ENCODE measurements around the gene MAP3K21. TPM values are rescaled to one million over a fixed set of nuclear protein-coding genes. Genes with fewer than 3 reads are reported as not detected.

The MAP3K21 gene
- polyA plus RNA-seq, 1 donor (not counting 4 experiments of a cell fraction or from before 2014, with no cell fraction given) = 6.4 TPM

GRCh38 chr1:233368106-233368788, 40.7 kb downstream of the MAP3K21 start:
- Histone ChIP-seq H3K9me3 (ENCODE audit: control insufficient read depth, low read depth, low read length) (no peaks in the 10 kb centered on the region), H4K20me1 (ENCODE audit: control insufficient read depth, extremely low read depth, insufficient read depth, low read length) (no peaks in the 10 kb centered on the region), H3K27ac (ENCODE audit: control insufficient read depth, insufficient read depth, low read length) (no peak overlapping the region), H3K79me2 (ENCODE audit: control insufficient read depth, insufficient read depth, low read length) (no peaks in the 10 kb centered on the region), H2AFZ (ENCODE audit: control insufficient read depth, low read length) (no peak overlapping the region), H3K4me2 (ENCODE audit: control insufficient read depth, extremely low read depth, insufficient read depth, low read depth, low read length) (no peak overlapping the region), H3K27me3 (ENCODE audit: control insufficient read depth, extremely low read depth, insufficient read depth, low read length) (no peaks in the 10 kb centered on the region), H3K4me1 (ENCODE audit: control insufficient read depth, extremely low read depth, insufficient read depth, low read length) (peaks cover 4% of the 10 kb centered on the region), H3K9me1 (ENCODE audit: control insufficient read depth, extremely low read depth, insufficient read depth, low read length) (no peaks in the 10 kb centered on the region), H3K9ac (ENCODE audit: control insufficient read depth, extremely low read depth, insufficient read depth, low read length) (no peak overlapping the region), H3K36me3 (ENCODE audit: control insufficient read depth in 2 of 2, extremely low read depth in 1 of 2, insufficient read depth in 2 of 2, low read length in 2 of 2) (peaks cover 0 to 2% of the 10 kb centered on the region in 2 experiments), H3K4me3 (ENCODE audit: control insufficient read depth in 2 of 3, extremely low read depth in 1 of 3, insufficient read depth in 2 of 3, low read depth in 1 of 3, low read length in 3 of 3) (no peak overlapping the region)
- no peak for FAIRE-seq
- no peak for DNase-seq (ENCODE audit: low read depth, low spot score)
- TF ChIP-seq EZH2 (IDR thresholded peaks at IDR 0.05; ENCODE audit: low read length) (no peak), CTCF (optimal IDR thresholded peaks at IDR 0.05 in 1 of 3, IDR thresholded peaks at IDR 0.05 in 1 of 3, conservative IDR thresholded peaks at IDR 0.05 in 1 of 3; ENCODE audit: extremely low read depth in 1 of 3, insufficient read depth in 2 of 3, low read length in 3 of 3) (no peak)
- dilution Hi-C loops (cut with MboI; ENCODE audit: extremely low pct_ligation_motif_present, low sequenced_read_pairs) = no loop called here

- peaks cover 0 to 4% of the 10 kb centered on the region in 2 experiments for H3K36me3 ChIP-seq (ENCODE audit: control insufficient read depth in 2 of 2, extremely low read depth in 1 of 2, insufficient read depth in 2 of 2, low read length in 2 of 2)
- H2AFZ ChIP-seq (ENCODE audit: control insufficient read depth, low read length) = no peak overlapping the region
- H3K27me3 ChIP-seq (ENCODE audit: control insufficient read depth, extremely low read depth, insufficient read depth, low read length) = no peaks in the 10 kb centered on the region
- no peaks in the 10 kb centered on the region for H3K79me2 ChIP-seq (ENCODE audit: control insufficient read depth, insufficient read depth, low read length)
- no peak overlapping the region for H3K9ac ChIP-seq (ENCODE audit: control insufficient read depth, extremely low read depth, insufficient read depth, low read length)
- peaks cover 4% of the 10 kb centered on the region for H3K4me1 ChIP-seq (ENCODE audit: control insufficient read depth, extremely low read depth, insufficient read depth, low read length)
- H3K9me3 ChIP-seq (ENCODE audit: control insufficient read depth, low read depth, low read length) = no peaks in the 10 kb centered on the region
- H3K4me2 ChIP-seq (ENCODE audit: control insufficient read depth, extremely low read depth, insufficient read depth, low read depth, low read length) = no peak overlapping the region
- DNase-seq (ENCODE audit: low read depth, low spot score) (no peak), FAIRE-seq (no peak)
- TF ChIP-seq EZH2 (IDR thresholded peaks at IDR 0.05; ENCODE audit: low read length) (no peak), CTCF (optimal IDR thresholded peaks at IDR 0.05 in 1 of 3, IDR thresholded peaks at IDR 0.05 in 1 of 3, conservative IDR thresholded peaks at IDR 0.05 in 1 of 3; ENCODE audit: extremely low read depth in 1 of 3, insufficient read depth in 2 of 3, low read length in 3 of 3) (no peak)
- dilution Hi-C loops (cut with MboI; ENCODE audit: extremely low pct_ligation_motif_present, low sequenced_read_pairs) = no loop called here
- H3K4me3 ChIP-seq (ENCODE audit: control insufficient read depth in 2 of 3, extremely low read depth in 1 of 3, insufficient read depth in 2 of 3, low read depth in 1 of 3, low read length in 3 of 3) = no peak overlapping the region
- H3K9me1 ChIP-seq (ENCODE audit: control insufficient read depth, extremely low read depth, insufficient read depth, low read length) = no peaks in the 10 kb centered on the region
- no peaks in the 10 kb centered on the region for H4K20me1 ChIP-seq (ENCODE audit: control insufficient read depth, extremely low read depth, insufficient read depth, low read length)
- H3K27ac ChIP-seq (ENCODE audit: control insufficient read depth, insufficient read depth, low read length) = no peak overlapping the region
Observed at GRCh38 chr1:233368789-233369130, 41.2 kb downstream of the MAP3K21 start.

Measured in keratinocyte (primary cell).